Spleen (tissue), 7 donors: Measurements from ENCODE around the gene DCAF6.

Experiments used
- CTCF ChIP-seq, 11 experiments: fragments of 200-600 bp in 7 of 11; fragments of 450-650 bp in 4 of 11; sonication (generic) in 4 of 11; IDR thresholded peaks in 8 of 11; conservative IDR thresholded peaks in 3 of 11; 1 replicate in 7 of 11; 2 replicates in 4 of 11; pipeline versions ENCODE4 v1.4.0 to v1.8.0; 2016 to 2021; ENCODE audit warnings: antibody characterized with exemption in 11 of 11, inconsistent platforms in 4 of 11, mild to moderate bottlenecking in 1 of 11
- POLR2A ChIP-seq, 3 donors: fragments of 450-650 bp; IDR thresholded peaks; one replicate each; pipeline ENCODE4 v1.5.1; 2017; ENCODE audit warnings: antibody characterized with exemption in 3 of 3, mild to moderate bottlenecking in 1 of 3
- POLR2AphosphoS5 ChIP-seq, 3 donors: sonication (generic); formaldehyde crosslinking; IDR thresholded peaks; one replicate each; pipeline ENCODE4 v1.5.1; 2017; ENCODE audit warnings: antibody characterized with exemption in 3 of 3
- donor health status: DM: no; HTN: no; CAD: no; lungs with moderate emphysema.
- donor health status: DM: no; HTN: no; CAD: no.
- donor health status: DM: no; HTN: no; CAD: no.

- no peak for TF ChIP-seq CTCF (IDR thresholded peaks at IDR 0.05 in 8 of 11, conservative IDR thresholded peaks at IDR 0.05 in 3 of 11)
- TF ChIP-seq POLR2A (IDR thresholded peaks at IDR 0.05): no peak
- TF ChIP-seq POLR2AphosphoS5 (IDR thresholded peaks at IDR 0.05): no peak
Measured at GRCh38 chr1:168005529-168005928, 69.0 kb downstream of the DCAF6 start.
